Measurements from ENCODE around the gene PID1.

The PID1 gene

GRCh38 chr2:229162015-229162414 lies 109.1 kb downstream of the PID1 start:
- no peak for DNase-seq

DNA sequence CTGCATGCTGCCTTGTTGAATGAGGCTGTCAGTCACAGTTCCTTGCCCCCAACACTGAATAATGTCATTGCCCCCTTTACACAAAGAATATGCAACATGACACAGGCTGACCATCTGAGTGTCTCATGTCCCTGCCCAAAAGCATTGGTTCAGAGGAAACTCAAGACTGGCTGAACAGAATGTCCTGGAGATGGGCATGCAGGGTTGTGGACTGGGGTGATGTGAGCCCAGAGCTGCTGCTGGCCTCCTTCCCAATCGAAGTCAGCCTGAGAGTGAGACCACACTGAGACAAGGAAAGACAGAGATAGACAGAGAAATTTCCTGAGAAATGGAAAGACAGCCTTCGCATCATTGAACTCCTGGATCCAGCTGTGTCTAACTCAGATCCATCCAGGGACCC lies 110.1 kb downstream of the PID1 start:
- DNase-seq, result no peak

DNA sequence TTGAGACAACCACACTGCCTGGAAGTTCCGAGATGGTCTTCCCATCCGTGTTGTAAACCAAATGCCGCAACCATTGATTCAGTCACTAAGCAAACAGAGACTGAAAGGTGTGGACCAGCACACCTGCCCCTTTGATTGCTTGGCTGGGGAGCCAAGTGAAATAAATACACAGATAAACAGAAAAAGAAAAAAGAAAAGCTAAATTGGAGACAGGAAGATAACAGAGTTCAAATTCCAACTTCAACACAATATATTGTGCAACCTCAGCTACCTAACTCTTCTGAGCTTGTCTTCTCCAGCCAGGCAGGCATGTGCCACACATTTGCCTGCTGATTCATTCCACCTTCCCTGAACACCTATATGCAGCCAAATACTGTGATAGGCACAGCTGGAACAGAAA lies 110.9 kb downstream of the PID1 start:
- no peak for DNase-seq

DNA sequence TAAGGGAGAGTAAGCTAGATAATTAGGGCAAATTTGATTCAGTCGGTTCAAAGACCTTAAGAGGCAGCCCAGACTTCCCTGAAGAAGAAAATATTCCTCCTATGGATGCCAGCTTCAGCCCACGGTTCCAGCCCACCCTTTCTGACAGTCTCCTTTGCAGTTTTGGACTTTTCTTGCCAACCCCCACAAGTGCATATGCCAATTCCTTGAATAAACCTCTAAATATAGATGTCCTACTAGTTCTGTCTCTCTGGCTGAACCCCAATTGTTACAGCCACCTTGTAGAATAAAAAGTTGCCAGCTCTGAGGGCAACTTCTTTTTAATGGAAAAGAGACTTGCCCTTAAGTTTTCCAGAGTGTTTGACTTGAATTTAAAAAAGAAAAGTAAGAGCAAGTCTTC lies 111.7 kb downstream of the PID1 start:
- no peak for DNase-seq

GRCh38 chr2:229154381-229154780 lies 116.7 kb downstream of the PID1 start:
- DNase-seq, result no peak

GRCh38 chr2:229153951-229154350 lies 117.1 kb downstream of the PID1 start:
- DNase-seq, result no peak

DNA sequence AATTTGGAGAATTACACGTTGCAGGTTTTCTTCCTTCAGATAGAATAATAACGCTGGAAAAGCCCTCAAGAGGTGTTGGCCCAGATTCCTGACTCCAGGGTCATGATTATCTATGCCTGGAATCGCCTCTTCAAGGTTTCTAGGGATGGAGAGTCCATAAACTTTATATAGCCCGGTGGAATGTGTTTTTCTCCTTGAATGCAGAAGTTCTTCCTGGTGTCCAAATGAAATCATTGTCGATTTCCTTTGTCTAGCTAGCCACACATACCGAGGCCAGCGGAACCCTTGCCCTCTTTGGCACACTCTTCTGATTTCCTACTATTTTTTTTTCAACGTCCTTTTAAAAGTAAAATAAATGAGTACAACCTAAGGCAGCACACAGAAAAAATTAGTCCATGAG lies 117.8 kb downstream of the PID1 start:
- no peak for DNase-seq

DNA sequence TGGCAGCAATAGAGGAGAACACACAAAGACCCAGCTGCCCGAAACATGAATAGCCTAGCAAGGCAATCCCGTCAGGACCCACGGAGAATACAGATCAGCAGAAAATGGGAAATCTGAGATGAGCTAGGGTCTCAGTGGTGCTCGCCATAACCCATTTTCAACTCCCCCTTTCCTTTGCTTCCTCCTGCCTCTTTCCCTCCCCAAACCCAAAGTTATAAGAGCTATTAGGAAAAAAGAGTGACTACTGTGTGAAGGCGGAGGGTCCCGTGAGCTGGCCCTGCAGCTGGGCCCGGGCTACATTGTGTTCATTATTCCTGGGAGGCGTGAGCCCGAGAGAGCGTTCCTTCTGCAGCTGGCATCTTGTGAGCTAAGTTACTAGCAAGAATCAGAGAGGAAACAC lies 118.4 kb downstream of the PID1 start:
- DNase-seq, result no peak

- DNase-seq, result no peak
Observed at GRCh38 chr2:229150317-229150716, 120.8 kb downstream of the PID1 start.

DNA sequence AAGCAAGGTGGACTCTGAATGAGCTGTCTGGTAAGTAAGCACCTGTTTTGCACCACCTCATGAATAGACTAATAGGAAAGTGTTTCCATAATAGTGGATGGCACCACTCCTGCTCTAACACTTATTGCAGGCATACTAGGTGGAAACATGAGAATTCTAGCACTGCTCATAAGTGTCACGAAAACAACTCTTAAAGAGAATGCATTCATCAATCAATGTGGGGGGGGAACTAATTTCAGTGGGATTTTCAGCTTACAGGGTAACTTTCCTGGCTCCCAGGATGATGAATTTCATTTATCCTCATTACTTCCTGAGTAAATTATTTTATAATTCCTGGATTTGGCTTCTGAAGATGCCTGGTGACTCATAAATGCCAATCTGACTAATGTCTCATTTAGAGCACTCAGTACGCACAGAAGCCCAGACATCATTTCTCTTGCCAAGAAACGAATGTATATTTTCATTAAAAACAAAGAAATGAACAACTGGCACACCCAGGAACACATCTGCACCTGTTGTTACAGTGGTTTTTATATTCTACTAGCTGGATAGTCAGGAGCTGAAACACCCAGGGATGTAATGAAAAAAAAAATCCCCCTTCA lies 129.6 kb downstream of the PID1 start:
- no peak for DNase-seq

DNA sequence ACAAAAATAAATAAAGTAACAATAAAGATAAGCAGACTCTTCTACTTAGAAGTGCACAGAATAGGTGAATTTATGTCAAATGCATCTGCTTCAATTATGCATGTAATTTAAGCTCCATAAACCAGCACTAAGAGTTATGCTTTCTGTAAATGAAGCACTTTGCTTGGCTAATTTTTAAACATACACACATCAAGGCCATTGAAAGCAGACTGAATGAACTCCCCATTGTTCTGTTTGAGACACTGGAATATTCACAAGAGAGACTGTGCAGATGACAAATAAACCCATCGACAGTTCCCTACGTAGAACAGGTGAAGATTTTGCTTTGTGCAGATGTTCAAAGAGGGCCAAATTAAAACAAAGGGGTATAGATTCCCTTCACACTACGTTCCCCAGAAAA lies 133.4 kb downstream of the PID1 start:
- DNase-seq, result no peak

DNA sequence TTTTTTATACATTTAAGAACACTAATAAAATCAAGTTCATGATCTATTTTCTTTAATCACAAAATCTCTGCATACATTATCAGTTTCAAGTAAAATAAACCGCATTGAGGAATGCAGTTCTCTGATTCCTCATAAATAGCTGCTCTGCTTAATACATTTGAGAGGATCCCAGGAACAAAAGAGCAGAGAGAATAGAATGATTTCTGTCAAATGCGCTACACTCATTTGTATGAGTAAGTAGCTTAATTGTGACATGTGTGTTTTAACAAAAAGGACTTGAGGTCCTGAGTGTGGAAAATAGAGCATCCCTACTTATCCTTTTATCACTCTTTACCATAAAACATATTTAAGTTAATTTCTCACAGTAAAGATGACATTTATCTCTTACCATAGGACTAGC lies 134.0 kb downstream of the PID1 start:
- DNase-seq, result no peak

DNA sequence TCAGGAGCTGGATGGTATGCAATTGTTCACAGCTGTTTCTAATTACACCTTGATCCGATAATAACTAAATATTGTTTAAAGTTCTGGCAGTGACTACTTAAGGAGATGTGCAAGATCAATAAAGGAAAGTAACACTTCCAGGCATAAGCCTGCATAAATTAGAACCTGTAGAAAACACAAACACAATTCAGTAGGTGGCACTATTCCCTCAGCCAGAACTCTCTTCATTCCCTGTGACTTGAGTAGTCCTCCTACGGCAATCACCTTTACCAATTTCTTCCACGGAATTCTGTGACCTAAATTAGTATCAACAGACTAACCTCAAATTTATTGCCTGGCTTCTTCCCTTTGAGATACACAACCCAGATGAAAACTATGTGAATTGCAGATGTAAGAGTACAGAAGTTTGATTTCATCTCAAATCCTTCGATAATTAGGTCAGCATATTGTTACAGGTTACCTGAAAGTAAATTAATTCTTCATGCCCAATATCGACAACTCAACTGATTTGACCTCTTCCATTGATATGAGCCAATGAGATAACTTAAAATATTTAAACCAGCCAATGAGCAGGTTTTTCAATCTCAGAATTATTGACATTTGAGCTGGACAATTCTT lies 137.8 kb downstream of the PID1 start:
- DNase-seq, result peak; percentile 32

DNA sequence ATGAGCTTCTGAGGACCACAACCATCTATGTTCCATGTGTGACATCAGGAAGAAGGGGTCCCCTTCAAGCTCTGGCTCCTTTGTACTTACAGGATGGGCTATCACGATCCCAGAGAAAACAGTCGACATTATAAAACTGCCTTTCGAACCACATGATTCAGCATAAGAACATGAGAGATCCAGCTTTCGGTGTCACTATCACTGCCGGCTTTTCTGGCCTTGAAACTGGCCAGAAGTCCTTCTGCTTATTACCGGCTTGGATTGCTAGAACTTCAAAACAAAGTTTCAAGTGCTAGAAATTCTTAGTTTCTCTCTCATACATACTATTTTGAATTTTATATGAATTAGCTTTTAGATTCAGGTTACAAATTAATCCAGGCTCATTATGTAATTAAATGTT lies 138.9 kb downstream of the PID1 start:
- no peak for DNase-seq

DNA sequence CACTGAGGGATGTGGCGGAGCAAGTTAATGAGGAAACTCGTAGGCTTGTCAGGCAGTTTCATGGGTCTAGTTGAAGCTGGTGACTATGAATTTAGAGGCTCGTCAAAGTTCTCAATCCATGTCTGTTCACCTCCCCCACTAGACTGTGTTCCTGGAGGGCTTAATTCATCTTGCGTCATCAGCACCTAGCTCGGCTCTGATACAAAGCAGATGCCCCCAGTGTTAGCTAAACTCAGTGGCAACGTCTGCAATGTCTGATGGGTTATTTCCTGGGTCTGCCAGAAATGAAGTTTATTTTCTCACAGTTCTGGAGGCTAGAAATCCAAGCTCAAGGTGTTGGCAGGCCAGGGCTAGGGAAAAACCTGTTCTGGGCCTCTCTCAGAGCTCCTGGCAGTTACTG lies 140.6 kb downstream of the PID1 start:
- DNase-seq, result no peak

DNA sequence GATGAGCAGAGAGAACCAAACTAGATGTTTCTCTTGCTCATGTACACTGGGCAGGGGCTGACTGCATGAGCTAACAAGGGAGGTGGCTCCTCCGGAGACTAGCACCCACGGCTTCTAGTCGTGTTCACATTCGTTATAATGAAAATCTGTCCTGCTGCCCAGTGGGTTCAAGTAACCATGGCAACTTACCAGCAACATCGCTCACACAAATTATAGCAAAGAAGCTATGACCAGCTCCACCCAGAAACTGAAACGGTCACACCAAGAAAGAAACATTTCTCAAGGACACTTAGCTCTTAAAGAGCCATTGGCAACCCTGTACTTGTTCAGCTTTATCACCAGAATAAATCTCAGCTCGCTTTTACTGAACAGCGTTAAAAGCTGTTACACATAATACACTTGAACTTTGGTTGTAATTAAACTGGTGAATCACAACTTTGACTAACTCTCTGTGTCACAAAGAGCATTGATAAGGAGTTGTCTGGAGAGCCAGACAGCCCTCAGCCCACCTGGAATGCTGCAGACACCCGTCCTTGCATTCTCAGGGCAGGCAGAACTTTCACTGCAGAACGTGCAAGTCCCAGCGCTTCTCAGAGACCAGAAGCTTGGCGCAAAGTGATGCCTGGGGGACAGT lies 141.2 kb downstream of the PID1 start:
- no peak for DNase-seq

DNA sequence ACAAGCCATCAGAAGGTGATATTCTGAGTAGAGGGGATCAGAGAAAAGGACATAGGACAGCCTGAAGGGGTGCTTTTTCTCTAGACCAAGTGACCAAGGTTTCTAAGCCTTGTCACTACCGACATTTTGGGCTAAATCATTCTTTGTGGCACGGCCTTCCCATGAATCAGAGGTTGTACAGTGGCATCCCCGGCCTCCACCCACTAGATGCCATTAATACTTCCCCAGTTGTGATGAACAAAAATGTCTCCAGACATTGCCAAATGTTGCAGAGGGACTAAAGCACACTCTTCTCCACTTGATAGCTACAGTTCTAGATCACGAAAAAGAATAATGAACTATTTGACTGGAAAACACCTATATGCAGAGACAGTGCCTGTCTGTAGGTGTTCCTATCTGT lies 143.6 kb downstream of the PID1 start:
- DNase-seq, result no peak

GRCh38 chr2:229126066-229126465 lies 145.0 kb downstream of the PID1 start:
- no peak for DNase-seq

- DNase-seq, result no peak
Observed at GRCh38 chr2:229124136-229124535, 147.0 kb downstream of the PID1 start.

DNA sequence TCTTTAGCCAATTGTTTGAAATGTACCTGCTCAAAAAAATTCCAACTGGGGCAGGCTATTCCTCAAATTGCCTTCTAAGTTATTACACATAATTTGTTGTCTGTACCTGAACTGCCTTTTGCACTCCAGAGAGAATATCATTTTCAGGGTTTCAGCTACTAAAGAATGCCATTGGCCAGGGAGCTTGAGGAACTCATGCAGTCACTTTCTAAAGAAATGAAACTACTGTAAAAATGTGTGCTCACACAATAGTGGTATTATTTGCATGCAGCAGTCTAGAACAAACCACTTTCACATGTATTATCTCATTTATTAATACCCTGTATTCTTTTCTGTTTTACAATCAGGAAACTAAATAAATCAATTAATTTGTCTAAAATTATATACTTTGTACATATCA lies 152.2 kb downstream of the PID1 start:
- DNase-seq, result no peak

GRCh38 chr2:229118336-229118735 lies 152.8 kb downstream of the PID1 start:
- no peak for DNase-seq

- no peak for DNase-seq
Observed at GRCh38 chr2:229111744-229112143, 159.3 kb downstream of the PID1 start.

GRCh38 chr2:229109195-229109594 lies 161.9 kb downstream of the PID1 start:
- DNase-seq, result no peak

- DNase-seq, result no peak
Observed at GRCh38 chr2:229107601-229108000, 163.5 kb downstream of the PID1 start.

GRCh38 chr2:229104974-229105387 lies 166.1 kb downstream of the PID1 start:
- no peak for DNase-seq
